ENCODE results near the gene NCOA3. TPM values are rescaled to one million over a fixed set of nuclear protein-coding genes. Genes with fewer than 3 reads are reported as not detected.

The NCOA3 gene
- total RNA-seq, 1 experiment from 2014 or later = 23.3 TPM

- peak overlapping the region in 1 of 3 experiments; percentile 70; a peak in 1 of 7 replicates for H3K27ac Mint-ChIP-seq
- H3K36me3 Mint-ChIP-seq (ENCODE audit: insufficient read depth in 1 of 3, low read depth in 3 of 3) = peaks cover 0 to 26% (median 19%) of the 10 kb centered on the region in 3 experiments; a peak in 5 of 7 replicates
- Histone ChIP-seq H3K79me2 (ENCODE audit: insufficient read depth, low read length) (no peaks in the 10 kb centered on the region), H4K91ac (ENCODE audit: insufficient read length, low read depth, low read length) (no peak overlapping the region), H2AFZ (ENCODE audit: low read length) (no peak overlapping the region), H2BK20ac (ENCODE audit: low read depth, low read length, poor library complexity, severe bottlenecking) (no peak overlapping the region), H3K4me2 (ENCODE audit: insufficient read depth, insufficient read length, low read length) (no peak overlapping the region), H3K27me3 (ENCODE audit: insufficient read depth, low read length) (no peaks in the 10 kb centered on the region), H2BK5ac (ENCODE audit: insufficient read length, low read length) (no peak overlapping the region), H3K23me2 (ENCODE audit: insufficient read length, low read depth, low read length, poor library complexity, severe bottlenecking) (no peaks in the 10 kb centered on the region), H3T11ph (ENCODE audit: low read length) (no peak overlapping the region), H3K27ac (ENCODE audit: insufficient read length, low read depth, low read length) (no peak overlapping the region), H2BK15ac (ENCODE audit: low read depth, low read length) (no peak overlapping the region), H3K9me3 (ENCODE audit: control insufficient read depth, low read depth, low read length) (no peaks in the 10 kb centered on the region), H4K5ac (ENCODE audit: insufficient read length, low read depth, low read length) (no peak overlapping the region), H3K56ac (ENCODE audit: insufficient read length, low read depth, low read length) (no peak overlapping the region), H3K79me1 (ENCODE audit: insufficient read depth, low read depth, low read length, poor library complexity, severe bottlenecking) (no peaks in the 10 kb centered on the region), H3K23ac (ENCODE audit: insufficient read length, low read depth, low read length) (no peak overlapping the region), H2BK12ac (ENCODE audit: insufficient read length, low read depth, low read length) (no peak overlapping the region), H4K20me1 (ENCODE audit: control insufficient read depth, insufficient read depth, insufficient read length) (no peaks in the 10 kb centered on the region), H4K8ac (replicated peaks; ENCODE audit: insufficient read length, low read depth, low read length) (no peak overlapping the region), H3K4ac (ENCODE audit: low read depth, low read length) (no peak overlapping the region), H2BK120ac (ENCODE audit: low read depth, low read length, poor library complexity, severe bottlenecking) (no peak overlapping the region), H3K4me1 (ENCODE audit: insufficient read depth, low read length) (no peaks in the 10 kb centered on the region), H3K9ac (ENCODE audit: extremely low read depth, insufficient read length, low read length) (no peak overlapping the region), H3K14ac (ENCODE audit: insufficient read depth, low read length) (no peak overlapping the region), H3K18ac (ENCODE audit: insufficient read length, low read depth, low read length) (no peak overlapping the region), H2AK5ac (ENCODE audit: insufficient read length, low read length) (no peak overlapping the region)
- peaks cover 3% of the 10 kb centered on the region; the same call in 1 of the 2 replicates for H3K27me3 Mint-ChIP-seq (ENCODE audit: low read depth)
- H3K9me3 Mint-ChIP-seq = no peaks in the 10 kb centered on the region
- no peak for TF ChIP-seq CTCF (conservative IDR thresholded peaks at IDR 0.05)
- H3K4me1 Mint-ChIP-seq = peaks cover 17% of the 10 kb centered on the region in 2 experiments
- DNase-seq = no peak
- no CpG with 5 or more reads among the region's 2 CpGs for WGBS (ENCODE audit: extremely low coverage, insufficient read length, low lambda C conversion rate)
- no peak overlapping the region for H3K4me3 Mint-ChIP-seq
Measured at GRCh38 chr20:47660602-47660905, 158.9 kb downstream of the NCOA3 start.

All from H9 (cell line).